HEK293 (cell line): ENCODE data around the gene PAQR6.

Experiments
- CTCF ChIA-PET: fragments of 350-600 bp; formaldehyde crosslinking; extraction: SDS; loops from one replicate; lab custom pipeline; 2021; ENCODE audit warnings: antibody characterized with exemption; lab: Yijun Ruan, JAX
- POLR2A ChIA-PET: fragments of 300-600 bp; formaldehyde crosslinking; extraction: SDS; loops from one replicate; lab custom pipeline; 2020; ENCODE audit warnings: antibody characterized with exemption, inconsistent platforms; lab: Yijun Ruan, JAX
- H3K27ac ChIP-seq: fragments of 200-500 bp; sonication (Bioruptor generic); 2 replicates; pipeline ENCODE4 v1.5.1; 2014; ENCODE audit warnings: low read depth, low read length, control low read depth, inconsistent platforms; ENCODE audit errors: extremely low read depth
- H3K36me3 ChIP-seq, 2 experiments: fragments of 200-500 bp in 1 of 2; sonication (Bioruptor generic) in 1 of 2; 1 replicate in 1 of 2; 2 replicates in 1 of 2; pipeline ENCODE4 v1.5.1; 2014 to 2017; ENCODE audit warnings: inconsistent platforms in 2 of 2, low read length in 2 of 2; ENCODE audit not compliant: control insufficient read depth in 2 of 2, insufficient read depth in 1 of 2
- H3K4me1 ChIP-seq: fragments of 200-500 bp; sonication (Bioruptor generic); 2 replicates; pipeline ENCODE4 v1.5.1; 2014; ENCODE audit warnings: mild to moderate bottlenecking, low read length, inconsistent platforms; ENCODE audit not compliant: control insufficient read depth, insufficient read depth
- H3K4me3 ChIP-seq: 2 replicates; pipeline ENCODE4 v1.5.1; 2011; ENCODE audit warnings: low read depth, mild to moderate bottlenecking, control low read depth, low read length, moderate library complexity
- H3K9me3 ChIP-seq: fragments of 200-500 bp; sonication (Bioruptor generic); 2 replicates; pipeline ENCODE4 v1.5.1; 2014; ENCODE audit warnings: low read depth, low read length, inconsistent platforms; ENCODE audit not compliant: control insufficient read depth, insufficient read depth
- GLIS1 ChIP-seq: fragments of 450-650 bp; formaldehyde crosslinking; IDR thresholded peaks from 2 replicates; pipeline ENCODE4 v1.5.1; 2016; ENCODE audit warnings: missing biosample characterization, missing genetic modification characterization
- GLIS2 ChIP-seq: fragments of 450-650 bp; formaldehyde crosslinking; IDR thresholded peaks from 2 replicates; pipeline ENCODE4 v1.5.1; 2016; ENCODE audit warnings: missing biosample characterization, missing genetic modification characterization
- KLF7 ChIP-seq: fragments of 450-650 bp; formaldehyde crosslinking; IDR thresholded peaks from 2 replicates; pipeline ENCODE4 v1.5.1; 2016; ENCODE audit warnings: missing biosample characterization, missing genetic modification characterization, borderline replicate concordance
- KLF9 ChIP-seq: fragments of 450-650 bp; formaldehyde crosslinking; IDR thresholded peaks from 2 replicates; pipeline ENCODE4 v1.5.1; 2016; ENCODE audit warnings: missing biosample characterization, missing genetic modification characterization, low read depth
- MEIS1 ChIP-seq: sonication (generic); formaldehyde crosslinking; IDR thresholded peaks from 2 replicates; pipeline ENCODE4 v1.8.1; 2022; ENCODE audit warnings: missing genetic modification reagents, mild to moderate bottlenecking, borderline replicate concordance
- PATZ1 ChIP-seq: fragments of 450-650 bp; formaldehyde crosslinking; IDR thresholded peaks from 2 replicates; pipeline ENCODE4 v1.5.1; 2016; ENCODE audit warnings: missing biosample characterization, missing genetic modification characterization
- TRIM28 ChIP-seq: IDR thresholded peaks from 2 replicates; pipeline ENCODE4 v1.6.1; 2011; ENCODE audit warnings: low read length, control low read depth, borderline replicate concordance
- ZBTB11 ChIP-seq: fragments of 450-650 bp; formaldehyde crosslinking; conservative IDR thresholded peaks from 2 replicates; pipeline ENCODE4 v1.5.1; 2016; ENCODE audit warnings: low read depth, missing biosample characterization, missing genetic modification characterization
- ZBTB17 ChIP-seq: fragments of 450-650 bp; formaldehyde crosslinking; IDR thresholded peaks from 2 replicates; pipeline ENCODE4 v1.5.1; 2016; ENCODE audit warnings: missing biosample characterization, missing genetic modification characterization
- ZBTB7A ChIP-seq: fragments of 450-650 bp; formaldehyde crosslinking; IDR thresholded peaks from 2 replicates; pipeline ENCODE4 v1.5.1; 2016; ENCODE audit warnings: low read depth, missing biosample characterization, missing genetic modification characterization
- ZNF148 ChIP-seq: fragments of 450-650 bp; formaldehyde crosslinking; IDR thresholded peaks from 2 replicates; pipeline ENCODE4 v1.5.0; 2017; ENCODE audit warnings: missing biosample characterization, missing genetic modification characterization, borderline replicate concordance
- ZNF174 ChIP-seq: fragments of 450-650 bp; formaldehyde crosslinking; IDR thresholded peaks from 2 replicates; pipeline ENCODE4 v1.5.0; 2017; ENCODE audit warnings: missing biosample characterization, mild to moderate bottlenecking, missing genetic modification characterization
- ZNF202 ChIP-seq: fragments of 450-650 bp; formaldehyde crosslinking; IDR thresholded peaks from 2 replicates; pipeline ENCODE4 v1.5.1; 2016; ENCODE audit warnings: missing biosample characterization, missing genetic modification characterization, borderline replicate concordance
- ZNF214 ChIP-seq: fragments of 450-650 bp; formaldehyde crosslinking; IDR thresholded peaks from 2 replicates; pipeline ENCODE4 v1.5.1; 2017; ENCODE audit warnings: missing biosample characterization, mild to moderate bottlenecking, missing genetic modification characterization, borderline replicate concordance
- ZNF350 ChIP-seq: fragments of 450-650 bp; formaldehyde crosslinking; IDR thresholded peaks from 2 replicates; pipeline ENCODE4 v1.5.0; 2017; ENCODE audit warnings: missing biosample characterization, mild to moderate bottlenecking, missing genetic modification characterization
- ZNF423 ChIP-seq: fragments of 450-650 bp; formaldehyde crosslinking; IDR thresholded peaks from 2 replicates; pipeline ENCODE4 v1.5.1; 2016; ENCODE audit warnings: missing biosample characterization, missing genetic modification characterization
- ZNF560 ChIP-seq: fragments of 450-650 bp; formaldehyde crosslinking; IDR thresholded peaks from 2 replicates; pipeline ENCODE4 v1.5.1; 2017; ENCODE audit warnings: missing biosample characterization, missing genetic modification characterization, borderline replicate concordance
- ZNF561 ChIP-seq: fragments of 450-650 bp; IDR thresholded peaks from 2 replicates; pipeline ENCODE4 v1.5.1; 2018; ENCODE audit warnings: missing biosample characterization, missing genetic modification characterization, borderline replicate concordance
- ZNF600 ChIP-seq: fragments of 450-650 bp; formaldehyde crosslinking; IDR thresholded peaks from 2 replicates; pipeline ENCODE4 v1.5.1; 2016; ENCODE audit warnings: missing biosample characterization, missing genetic modification characterization
- ZNF629 ChIP-seq: fragments of 450-650 bp; formaldehyde crosslinking; IDR thresholded peaks from 2 replicates; pipeline ENCODE4 v1.5.1; 2017; ENCODE audit warnings: missing biosample characterization, missing genetic modification characterization
- ZNF660 ChIP-seq: fragments of 450-650 bp; IDR thresholded peaks from 2 replicates; pipeline ENCODE4 v1.5.1; 2018; ENCODE audit warnings: missing biosample characterization, mild to moderate bottlenecking, missing genetic modification characterization
- TF ChIP-seq, protein P1 (sequence below): fragments of 450-650 bp; formaldehyde crosslinking; IDR thresholded peaks from 2 replicates; pipeline ENCODE4 v1.5.1; 2016; ENCODE audit warnings: missing biosample characterization, missing genetic modification characterization
- TF ChIP-seq, protein P2 (sequence below): fragments of 450-650 bp; formaldehyde crosslinking; IDR thresholded peaks from 2 replicates; pipeline ENCODE4 v1.5.1; 2016; ENCODE audit warnings: missing biosample characterization, missing genetic modification characterization

PAQR6 gene

GRCh38 chr1:156246781-156247459 lies 936 bp downstream of the PAQR6 start (continued):
- TF ChIP-seq ZNF148 (tag by site-specific recombination) (no peak), KLF9 (tag by site-specific recombination) (peak; percentile 28; the same call in 1 of the 2 replicates), GLIS1 (tag by site-specific recombination) (peak; percentile 20), ZNF214 (tag by site-specific recombination) (no peak), ZBTB17 (tag by site-specific recombination) (peak; percentile 25; the same call in 1 of the 2 replicates), KLF7 (tag by site-specific recombination) (0 out of 2 replicates have a peak, but pooled peaks have one; percentile 56), ZNF600 (peak; percentile 86), ZNF202 (tag by site-specific recombination) (no peak), ZNF350 (tag by site-specific recombination) (no peak)
- TF ChIP-seq, protein P1, sequence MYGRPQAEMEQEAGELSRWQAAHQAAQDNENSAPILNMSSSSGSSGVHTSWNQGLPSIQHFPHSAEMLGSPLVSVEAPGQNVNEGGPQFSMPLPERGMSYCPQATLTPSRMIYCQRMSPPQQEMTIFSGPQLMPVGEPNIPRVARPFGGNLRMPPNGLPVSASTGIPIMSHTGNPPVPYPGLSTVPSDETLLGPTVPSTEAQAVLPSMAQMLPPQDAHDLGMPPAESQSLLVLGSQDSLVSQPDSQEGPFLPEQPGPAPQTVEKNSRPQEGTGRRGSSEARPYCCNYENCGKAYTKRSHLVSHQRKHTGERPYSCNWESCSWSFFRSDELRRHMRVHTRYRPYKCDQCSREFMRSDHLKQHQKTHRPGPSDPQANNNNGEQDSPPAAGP (tag by site-specific recombination) = 0 out of 2 replicates have a peak, but pooled peaks have one; percentile 1

DNA sequence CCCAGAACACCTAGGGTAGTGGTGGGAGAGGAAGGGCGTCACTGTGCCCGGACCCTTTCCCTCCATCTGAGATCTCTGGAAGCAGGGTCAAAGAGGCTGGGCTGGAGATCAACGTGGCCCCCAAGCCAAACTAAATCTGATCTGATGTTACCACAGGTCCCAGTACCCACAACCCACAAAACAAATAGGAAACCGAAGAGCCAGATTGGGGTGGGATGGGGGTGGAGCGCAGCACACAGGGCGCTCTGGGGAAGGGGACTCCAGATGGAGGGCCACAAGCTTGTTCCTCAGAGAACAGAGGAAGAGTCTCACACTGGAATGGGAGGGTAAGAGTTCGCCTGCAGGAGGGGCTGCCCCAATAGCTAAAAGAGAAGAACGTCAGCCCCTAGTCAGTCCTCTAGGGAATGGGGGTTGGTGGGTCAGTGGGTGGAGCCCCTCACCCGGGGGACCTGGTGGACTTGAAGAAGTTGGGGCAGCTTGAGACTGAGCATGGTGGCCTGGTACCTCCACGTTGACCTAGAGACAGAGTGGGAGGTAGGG lies 1.5 kb downstream of the PAQR6 start:
- Histone ChIP-seq H3K4me3 (no peak overlapping the region), H3K27ac (no peak overlapping the region), H3K36me3 (peaks cover 0 to 33% of the 10 kb centered on the region in 2 experiments; a peak in 1 of 3 replicates), H3K4me1 (no peaks in the 10 kb centered on the region), H3K9me3 (no peaks in the 10 kb centered on the region)
- CTCF ChIA-PET = interaction anchor here (0.7 to 1.6 kb wide), 3 partner anchors 17 to 105 kb away, joined by 3 to 4 read pairs (median 4); no protein-coding TSS in a partner anchor
- POLR2A ChIA-PET = interaction anchor here (1.1 kb wide), 1 partner anchor 29 kb away, joined by 3 read pairs; no protein-coding TSS in a partner anchor
- TF ChIP-seq ZBTB11 (tag by site-specific recombination) (no peak), GLIS2 (tag by site-specific recombination) (0 out of 2 replicates have a peak, but pooled peaks have one; percentile 50), MEIS1 (CRISPR knock-in tag) (no peak), PATZ1 (tag by site-specific recombination) (peak; percentile 30; the same call in 1 of the 2 replicates), TRIM28 (no peak), ZNF174 (tag by site-specific recombination) (no peak), ZNF560 (tag by site-specific recombination) (no peak), ZNF629 (tag by site-specific recombination) (no peak), ZNF561 (no peak), ZNF660 (tag by site-specific recombination) (no peak), ZNF423 (no peak), ZBTB7A (tag by site-specific recombination) (no peak)
- TF ChIP-seq, protein P2, sequence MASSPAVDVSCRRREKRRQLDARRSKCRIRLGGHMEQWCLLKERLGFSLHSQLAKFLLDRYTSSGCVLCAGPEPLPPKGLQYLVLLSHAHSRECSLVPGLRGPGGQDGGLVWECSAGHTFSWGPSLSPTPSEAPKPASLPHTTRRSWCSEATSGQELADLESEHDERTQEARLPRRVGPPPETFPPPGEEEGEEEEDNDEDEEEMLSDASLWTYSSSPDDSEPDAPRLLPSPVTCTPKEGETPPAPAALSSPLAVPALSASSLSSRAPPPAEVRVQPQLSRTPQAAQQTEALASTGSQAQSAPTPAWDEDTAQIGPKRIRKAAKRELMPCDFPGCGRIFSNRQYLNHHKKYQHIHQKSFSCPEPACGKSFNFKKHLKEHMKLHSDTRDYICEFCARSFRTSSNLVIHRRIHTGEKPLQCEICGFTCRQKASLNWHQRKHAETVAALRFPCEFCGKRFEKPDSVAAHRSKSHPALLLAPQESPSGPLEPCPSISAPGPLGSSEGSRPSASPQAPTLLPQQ (tag by site-specific recombination) = no peak
- TF ChIP-seq, protein P1 (tag by site-specific recombination) = 0 out of 2 replicates have a peak, but pooled peaks have one; percentile 20
